Liver (tissue), 9 donors: ENCODE results near the gene HSPA9. TPM values are rescaled to one million over a fixed set of nuclear protein-coding genes. Genes with fewer than 3 reads are reported as not detected.

Experiments used
- DNase-seq: peaks from one replicate; pipeline ENCODE4 v3.0.0-alpha.2; 2017; ENCODE audit warnings: low spot score
- H3K27ac ChIP-seq, 2 donors: one replicate each; pipeline ENCODE4 v1.7.0; 2013; ENCODE audit warnings: inconsistent platforms in 2 of 2, low read length in 2 of 2, control low read depth in 1 of 2, low read depth in 1 of 2, mild to moderate bottlenecking in 1 of 2
- H3K27me3 ChIP-seq, 4 donors: one replicate each; pipeline versions ENCODE4 v1.6.1 to v1.7.0; 2013; ENCODE audit warnings: low read length in 3 of 4, inconsistent platforms in 1 of 4, mild to moderate bottlenecking in 1 of 4, moderate library complexity in 1 of 4; ENCODE audit not compliant: control insufficient read depth in 4 of 4, insufficient read depth in 4 of 4
- H3K36me3 ChIP-seq, 4 donors: one replicate each; pipeline versions ENCODE4 v1.6.1 to v1.7.0; 2013; ENCODE audit warnings: low read length in 3 of 4, mild to moderate bottlenecking in 3 of 4, low read depth in 1 of 4, moderate library complexity in 1 of 4; ENCODE audit not compliant: control insufficient read depth in 4 of 4, insufficient read depth in 3 of 4
- H3K4me1 ChIP-seq, 4 donors: one replicate each; pipeline versions ENCODE4 v1.6.1 to v1.7.0; 2013; ENCODE audit warnings: low read length in 3 of 4, mild to moderate bottlenecking in 3 of 4, moderate library complexity in 1 of 4; ENCODE audit not compliant: control insufficient read depth in 4 of 4, insufficient read depth in 4 of 4
- H3K4me3 ChIP-seq, 3 donors: one replicate each; pipeline versions ENCODE4 v1.6.1 to v1.7.0; 2013; ENCODE audit warnings: low read length in 3 of 3, control low read depth in 1 of 3, low read depth in 1 of 3, mild to moderate bottlenecking in 1 of 3
- H3K9ac ChIP-seq, 2 donors: one replicate each; pipeline ENCODE4 v1.7.0; 2013; ENCODE audit warnings: low read length in 2 of 2, mild to moderate bottlenecking in 2 of 2, moderate library complexity in 2 of 2, control low read depth in 1 of 2, low read depth in 1 of 2
- H3K9me3 ChIP-seq, 4 donors: one replicate each; pipeline versions ENCODE4 v1.6.1 to v1.7.0; 2013; ENCODE audit warnings: low read length in 3 of 4; ENCODE audit not compliant: control insufficient read depth in 4 of 4
- ATF3 ChIP-seq: IDR thresholded peaks from 2 replicates; pipeline ENCODE4 v1.6.1; 2016; ENCODE audit warnings: antibody characterized with exemption
- CTCF ChIP-seq: fragments of 150-350 bp; IDR thresholded peaks from 2 replicates; pipeline ENCODE4 v1.5.1; 2017; ENCODE audit warnings: improper control_type of control experiment, low read depth, low read length; ENCODE audit not compliant: missing input control
- EGR1 ChIP-seq, 2 donors: IDR thresholded peaks; 2 replicates each; pipeline ENCODE4 v1.6.1; 2016 to 2018; ENCODE audit warnings: antibody characterized with exemption in 2 of 2, low read depth in 2 of 2
- FOXA2 ChIP-seq: IDR thresholded peaks from 2 replicates; pipeline ENCODE4 v1.6.1; 2016; ENCODE audit warnings: antibody characterized with exemption
- HNF4A ChIP-seq, 2 donors: conservative IDR thresholded peaks; 2 replicates each; pipeline ENCODE4 v1.6.1; 2016; ENCODE audit warnings: antibody characterized with exemption in 2 of 2, mild to moderate bottlenecking in 2 of 2
- HNF4G ChIP-seq: IDR thresholded peaks from 2 replicates; pipeline ENCODE4 v1.6.1; 2016; ENCODE audit warnings: antibody characterized with exemption
- NR2F2 ChIP-seq: IDR thresholded peaks from 2 replicates; pipeline ENCODE4 v1.6.1; 2016; ENCODE audit warnings: antibody characterized with exemption
- RAD21 ChIP-seq, 2 donors: IDR thresholded peaks; 2 replicates each; pipeline ENCODE4 v1.6.1; 2016; ENCODE audit warnings: antibody characterized with exemption in 2 of 2, mild to moderate bottlenecking in 2 of 2
- REST ChIP-seq: IDR thresholded peaks from 2 replicates; pipeline ENCODE4 v1.6.1; 2016; ENCODE audit warnings: antibody characterized with exemption, mild to moderate bottlenecking
- TAF1 ChIP-seq: conservative IDR thresholded peaks from 2 replicates; pipeline ENCODE4 v1.6.1; 2016; ENCODE audit warnings: antibody characterized with exemption, mild to moderate bottlenecking
- YY1 ChIP-seq: IDR thresholded peaks from 2 replicates; pipeline ENCODE4 v1.6.1; 2016; ENCODE audit warnings: antibody characterized with exemption, mild to moderate bottlenecking
- WGBS: extraction: QIAGEN DNeasy Blood & Tissue Kit; methylation state at CpG from one replicate; pipeline ENCODE4 v1.1.7; 2013; 5-methylcytosine and 5-hydroxymethylcytosine counted together
- polyA plus RNA-seq, 2 donors: library from polyadenylated mRNA; stranded (reverse) in 1 of 2; unstranded in 1 of 2; fragments of 200-250 nt in 1 of 2; fragments of >200 nt in 1 of 2; fragmentation: Nextera tagmentation in 1 of 2; extraction: Ambion mirVana in 1 of 2; gene quantifications; one replicate each; pipeline versions ENCODE4 v1.2.1 to v1.2.3, GENCODE V29; 2013 to 2015
- total RNA-seq, 2 donors: library from RNA; depleted of rRNA; stranded (reverse); fragments of >200 nt; gene quantifications; one replicate each; pipeline ENCODE4 v1.2.3, GENCODE V29; 2014
- donor health status: healthy.
- donor health status: healthy.
- donor health status: healthy.
- donor health status: healthy.
- donor health status: healthy.

Gene HSPA9
- total and polyA plus RNA-seq, 4 donors, result 221 to 378 (median 238) TPM

GRCh38 chr5:138595180-138595795 lies 20.1 kb upstream of the HSPA9 start:
- Histone ChIP-seq H3K9ac (no peak overlapping the region), H3K4me3 (no peak overlapping the region), H3K9me3 (no peaks in the 10 kb centered on the region), H3K27me3 (no peaks in the 10 kb centered on the region), H3K27ac (no peak overlapping the region), H3K36me3 (no peaks in the 10 kb centered on the region), H3K4me1 (no peaks in the 10 kb centered on the region)
- WGBS, result 75% methylated on average over 4 of the region's 4 CpGs
- no peak for TF ChIP-seq NR2F2
- no peak for TF ChIP-seq ATF3
- TF ChIP-seq REST, result no peak
- no peak for TF ChIP-seq HNF4G
- no peak for DNase-seq

- H3K27me3 ChIP-seq, result no peaks in the 10 kb centered on the region
- peak in 1 of 2 donors; percentile 19 for TF ChIP-seq RAD21 (IDR thresholded peaks at IDR 0.05)
- TF ChIP-seq FOXA2, result no peak
- TF ChIP-seq CTCF, result peak; percentile 21
- no peak for TF ChIP-seq NR2F2
- no peak overlapping the region for H3K9ac ChIP-seq
- no peak overlapping the region for H3K27ac ChIP-seq
- no peaks in the 10 kb centered on the region for H3K36me3 ChIP-seq
- DNase-seq, result no peak
- H3K4me1 ChIP-seq, result no peaks in the 10 kb centered on the region
- no peak overlapping the region for H3K4me3 ChIP-seq
- H3K9me3 ChIP-seq, result no peaks in the 10 kb centered on the region
- 96% methylated on average over 4 of the region's 4 CpGs for WGBS
These were observed 19.3 kb upstream of the HSPA9 start for GRCh38 chr5:138594305-138595058.

- no peak for DNase-seq
- TF ChIP-seq REST (no peak), ATF3 (no peak), CTCF (no peak), RAD21 (IDR thresholded peaks at IDR 0.05) (no peak), EGR1 (IDR thresholded peaks at IDR 0.05; ENCODE audit: low read depth in 2 of 2) (no peak), TAF1 (no peak), YY1 (no peak), HNF4A (conservative IDR thresholded peaks at IDR 0.05) (no peak)
These were observed 13.0 kb upstream of the HSPA9 start for GRCh38 chr5:138588013-138588788.

More at GRCh38 chr5:138588013-138588788, 13.0 kb upstream of the HSPA9 start:
- no peaks in the 10 kb centered on the region for H3K36me3 ChIP-seq
- no peak overlapping the region for H3K4me3 ChIP-seq
- peaks cover 0 to 20% (median 11%) of the 10 kb centered on the region in 4 donors for H3K4me1 ChIP-seq
- no peaks in the 10 kb centered on the region for H3K9me3 ChIP-seq
- no peaks in the 10 kb centered on the region for H3K27me3 ChIP-seq
- WGBS, result 92% methylated on average over 2 of the region's 2 CpGs
- H3K27ac ChIP-seq, result no peak overlapping the region
- H3K9ac ChIP-seq, result no peak overlapping the region
